IgD-negative memory B cell (primary cell): Measurements from ENCODE around the gene MYL5. TPM values are rescaled to one million over a fixed set of nuclear protein-coding genes. Genes with fewer than 3 reads are reported as not detected.
"Not testable (repeated sequence)": the region's sequence is repeated elsewhere in the genome, so short reads cannot be mapped to it uniquely, and the experiment has no call there.

ENCODE experiments used
- H3K27ac Mint-ChIP-seq, 3 donors: one replicate each; pipeline ENCODE4 v1.8.0; 2020 to 2022; ENCODE audit warnings: mild to moderate bottlenecking in 3 of 3, mixed read lengths in 3 of 3, moderate library complexity in 1 of 3
- H3K27me3 Mint-ChIP-seq: one replicate; pipeline ENCODE4 v1.8.0; 2021; ENCODE audit warnings: mixed read lengths
- H3K36me3 Mint-ChIP-seq: one replicate; pipeline ENCODE4 v1.8.0; 2020; ENCODE audit warnings: mild to moderate bottlenecking, mixed read lengths
- H3K4me1 Mint-ChIP-seq, 3 donors: one replicate each; pipeline ENCODE4 v1.8.0; 2020 to 2022; ENCODE audit warnings: mixed read lengths in 3 of 3, mild to moderate bottlenecking in 1 of 3
- H3K4me3 Mint-ChIP-seq, 4 donors: one replicate each; pipeline ENCODE4 v1.8.0; 2020 to 2022; ENCODE audit warnings: mild to moderate bottlenecking in 4 of 4, mixed read lengths in 4 of 4, moderate library complexity in 3 of 4
- H3K9me3 Mint-ChIP-seq, 3 donors: one replicate each; pipeline ENCODE4 v1.8.0; 2020 to 2021; ENCODE audit warnings: mixed read lengths in 3 of 3, mild to moderate bottlenecking in 1 of 3
- polyA plus RNA-seq: library from polyadenylated mRNA; unstranded; fragments of 300-500 nt; fragmentation: Illumina TruSeq; gene quantifications from one replicate; pipeline ENCODE4 v1.2.3, GENCODE V29; 2021

Gene MYL5
- polyA plus RNA-seq, 1 donor from 2014 or later: 8.3 TPM

GRCh38 chr4:722169-722725 is 47.9 kb downstream of the MYL5 start:
- H3K36me3 Mint-ChIP-seq: no peaks in the 10 kb centered on the region
- H3K27ac Mint-ChIP-seq: no peak overlapping the region

GRCh38 chr4:722851-723360 is 48.6 kb downstream of the MYL5 start:
- no peaks in the 10 kb centered on the region for H3K27me3 Mint-ChIP-seq
- no peak overlapping the region for H3K27ac Mint-ChIP-seq
- peaks cover 0 to 2% (median 0%) of the 10 kb centered on the region in 3 donors for H3K9me3 Mint-ChIP-seq
- H3K4me1 Mint-ChIP-seq: peaks cover 0 to 8% (median 6%) of the 10 kb centered on the region in 3 donors
- no peaks in the 10 kb centered on the region for H3K36me3 Mint-ChIP-seq
- H3K4me3 Mint-ChIP-seq: no peak overlapping the region

More at GRCh38 chr4:722169-722725, 47.9 kb downstream of the MYL5 start:
- H3K27me3 Mint-ChIP-seq: no peaks in the 10 kb centered on the region
- H3K9me3 Mint-ChIP-seq: peaks cover 0 to 2% (median 0%) of the 10 kb centered on the region in 3 donors
- peaks cover 0 to 9% (median 6%) of the 10 kb centered on the region in 3 donors for H3K4me1 Mint-ChIP-seq
- no peak overlapping the region for H3K4me3 Mint-ChIP-seq

GRCh38 chr4:723751-724530 is 49.6 kb downstream of the MYL5 start:
- H3K4me1 Mint-ChIP-seq: peaks cover 0 to 8% (median 5%) of the 10 kb centered on the region in 3 donors
- H3K4me3 Mint-ChIP-seq: no peak overlapping the region
- no peaks in the 10 kb centered on the region for H3K36me3 Mint-ChIP-seq
- H3K27me3 Mint-ChIP-seq: no peaks in the 10 kb centered on the region
- H3K9me3 Mint-ChIP-seq: peaks cover 0 to 2% (median 0%) of the 10 kb centered on the region in 3 donors
- H3K27ac Mint-ChIP-seq: peak overlapping the region in 2 of 3 donors; percentile 13 to 59

GRCh38 chr4:725391-726234 is 51.3 kb downstream of the MYL5 start:
- peaks cover 0 to 8% (median 5%) of the 10 kb centered on the region in 3 donors for H3K4me1 Mint-ChIP-seq
- no peak overlapping the region for H3K4me3 Mint-ChIP-seq
- H3K9me3 Mint-ChIP-seq: no peaks in the 10 kb centered on the region
- H3K36me3 Mint-ChIP-seq: peaks cover 2% of the 10 kb centered on the region
- H3K27ac Mint-ChIP-seq: no peak overlapping the region
- no peaks in the 10 kb centered on the region for H3K27me3 Mint-ChIP-seq

GRCh38 chr4:726235-726787 is 52.0 kb downstream of the MYL5 start:
- peak overlapping the region in 2 of 3 donors; percentile 42 to 78 for H3K27ac Mint-ChIP-seq
- H3K9me3 Mint-ChIP-seq: no peaks in the 10 kb centered on the region
- peaks cover 3% of the 10 kb centered on the region for H3K36me3 Mint-ChIP-seq
- no peak overlapping the region for H3K4me3 Mint-ChIP-seq
- H3K4me1 Mint-ChIP-seq: peaks cover 0 to 8% (median 5%) of the 10 kb centered on the region in 3 donors
- H3K27me3 Mint-ChIP-seq: no peaks in the 10 kb centered on the region

GRCh38 chr4:726838-727237 is 52.5 kb downstream of the MYL5 start:
- Mint-ChIP-seq H3K4me1 (peaks cover 0 to 8% (median 5%) of the 10 kb centered on the region in 3 donors), H3K9me3 (no peaks in the 10 kb centered on the region), H3K4me3 (no peak overlapping the region), H3K27me3 (no peaks in the 10 kb centered on the region), H3K36me3 (peaks cover 3% of the 10 kb centered on the region), H3K27ac (peak overlapping the region in 2 of 3 donors; percentile 42 to 78)

- Mint-ChIP-seq H3K36me3 (peaks cover 3% of the 10 kb centered on the region), H3K27ac (no peak overlapping the region), H3K27me3 (no peaks in the 10 kb centered on the region), H3K4me3 (no peak overlapping the region), H3K4me1 (peaks cover 0 to 8% (median 5%) of the 10 kb centered on the region in 3 donors), H3K9me3 (no peaks in the 10 kb centered on the region)
Measured at GRCh38 chr4:727576-727975, 53.2 kb downstream of the MYL5 start.

GRCh38 chr4:729336-730315 is 55.3 kb downstream of the MYL5 start:
- Mint-ChIP-seq H3K27ac (peak overlapping the region in 1 of 3 donors; percentile 53), H3K27me3 (no peaks in the 10 kb centered on the region), H3K4me3 (peak overlapping the region in 1 of 4 donors; percentile 66), H3K4me1 (peaks cover 0 to 8% (median 5%) of the 10 kb centered on the region in 3 donors), H3K36me3 (peaks cover 3% of the 10 kb centered on the region), H3K9me3 (no peaks in the 10 kb centered on the region)

- no peaks in the 10 kb centered on the region for H3K9me3 Mint-ChIP-seq
- no peaks in the 10 kb centered on the region for H3K27me3 Mint-ChIP-seq
- H3K27ac Mint-ChIP-seq: peak overlapping the region in 1 of 3 donors; percentile 50
- peaks cover 0 to 8% (median 5%) of the 10 kb centered on the region in 3 donors for H3K4me1 Mint-ChIP-seq
- no peak overlapping the region for H3K4me3 Mint-ChIP-seq
- peaks cover 3% of the 10 kb centered on the region for H3K36me3 Mint-ChIP-seq
Measured at GRCh38 chr4:730511-730910, 56.2 kb downstream of the MYL5 start.

GRCh38 chr4:730946-731904 is 56.9 kb downstream of the MYL5 start:
- not testable (repeated sequence) for H3K36me3 Mint-ChIP-seq, H3K4me1 Mint-ChIP-seq, H3K27me3 Mint-ChIP-seq, H3K9me3 Mint-ChIP-seq, H3K4me3 Mint-ChIP-seq
- peak overlapping the region in 1 of 3 donors; percentile 50 for H3K27ac Mint-ChIP-seq
